OCI-LY7 (cell line): ENCODE results near the gene BMERB1. TPM values are rescaled to one million over a fixed set of nuclear protein-coding genes. Genes with fewer than 3 reads are reported as not detected.

Experiments
- BruUV-seq: library from RNA; stranded (reverse); fragments of 400-500 nt; replicated peaks from 2 replicates; lab custom pipeline; 2021; lab: Mats Ljungman, UMichigan
- CTCF ChIA-PET: fragments of 300-600 bp; sonication (Branson Sonifier 250); formaldehyde crosslinking; loops from one replicate; lab custom pipeline; 2022; ENCODE audit warnings: antibody characterized with exemption; ENCODE audit not compliant: unreplicated experiment; lab: Charles Lee
- POLR2A ChIA-PET: fragments of 300-600 bp; sonication (Branson Sonifier 250); formaldehyde crosslinking; loops from one replicate; lab custom pipeline; 2022; ENCODE audit warnings: antibody characterized with exemption; lab: Charles Lee
- DNase-seq: peaks from one replicate; pipeline ENCODE4 v3.0.0-alpha.2; 2015; ENCODE audit warnings: low spot score
- H2AFZ ChIP-seq: fragments of 200-600 bp; sonication (generic), shearing (Covaris generic); 2 replicates; pipeline ENCODE4 v1.6.1; 2014; ENCODE audit warnings: mild to moderate bottlenecking, antibody characterized with exemption, low read length, moderate library complexity
- H3K27ac ChIP-seq: fragments of 200-600 bp; sonication (generic); 2 replicates; pipeline ENCODE4 v1.5.1; 2014; ENCODE audit warnings: mixed run types, low read depth, mild to moderate bottlenecking, moderate library complexity, low read length, inconsistent platforms; ENCODE audit not compliant: poor library complexity, severe bottlenecking
- H3K36me3 ChIP-seq: fragments of 200-600 bp; sonication (generic); 2 replicates; pipeline ENCODE4 v1.6.1; 2014; ENCODE audit warnings: mild to moderate bottlenecking, antibody characterized with exemption, low read length, moderate library complexity, mixed read lengths; ENCODE audit not compliant: insufficient read depth
- H3K4me1 ChIP-seq: fragments of 200-600 bp; sonication (generic); 2 replicates; pipeline ENCODE4 v1.5.1; 2014; ENCODE audit warnings: mild to moderate bottlenecking, low read length; ENCODE audit not compliant: insufficient read depth, poor library complexity, severe bottlenecking
- H3K4me2 ChIP-seq: fragments of 200-600 bp; sonication (generic); 2 replicates; pipeline ENCODE4 v1.6.1; 2014; ENCODE audit warnings: mild to moderate bottlenecking, low read length
- H3K4me3 ChIP-seq: fragments of 200-600 bp; sonication (generic); 2 replicates; pipeline ENCODE4 v1.5.1; 2014; ENCODE audit warnings: mild to moderate bottlenecking, low read depth, low read length; ENCODE audit not compliant: poor library complexity, severe bottlenecking
- H3K79me2 ChIP-seq: fragments of 200-600 bp; sonication (generic); 2 replicates; pipeline ENCODE4 v1.6.1; 2016; ENCODE audit warnings: low read depth, mild to moderate bottlenecking, low read length, moderate library complexity, mixed read lengths; ENCODE audit not compliant: insufficient read depth
- H3K9me2 ChIP-seq: fragments of 200-600 bp; sonication (generic); 2 replicates; pipeline ENCODE4 v1.6.1; 2016; ENCODE audit warnings: mild to moderate bottlenecking, low read length, mixed read lengths; ENCODE audit not compliant: insufficient read depth
- H3K9me3 ChIP-seq: fragments of 200-600 bp; sonication (generic); 2 replicates; pipeline ENCODE4 v1.6.1; 2014; ENCODE audit warnings: mild to moderate bottlenecking, mixed run types, low read length, mixed read lengths
- H4K20me1 ChIP-seq: fragments of 200-600 bp; sonication (generic); 2 replicates; pipeline ENCODE4 v1.6.1; 2014; ENCODE audit warnings: mild to moderate bottlenecking, antibody characterized with exemption, low read length, moderate library complexity, mixed read lengths; ENCODE audit not compliant: insufficient read depth
- CTCF ChIP-seq: fragments of 200-600 bp; sonication (generic); conservative IDR thresholded peaks from 2 replicates; pipeline ENCODE4 v1.5.1; 2014; ENCODE audit warnings: mild to moderate bottlenecking, antibody characterized with exemption, low read length, moderate library complexity, mixed read lengths
- EZH2phosphoT487 ChIP-seq: fragments of 200-600 bp; sonication (generic); IDR thresholded peaks from 2 replicates; pipeline ENCODE4 v1.6.1; 2018; ENCODE audit warnings: low read depth, borderline replicate concordance, mild to moderate bottlenecking, mixed run types, antibody characterized with exemption, low read length, moderate library complexity, mixed read lengths
- intact Hi-C: fragments of 100-400 bp; cut with micrococcal nuclease; formaldehyde crosslinking; loops from one replicate; pipeline ENCODE4 v1.10.0; 2022; ENCODE audit not compliant: unreplicated experiment
- total RNA-seq, 2 experiments: library from RNA; depleted of rRNA in 1 of 2; stranded (reverse); fragments of >200 nt in 1 of 2; shearing (Covaris generic) in 1 of 2; gene quantifications; 2 replicates each; pipeline ENCODE4 v1.2.3, GENCODE V29; 2014 to 2022

BMERB1 gene
- total RNA-seq, 2 experiments from 2014 or later, result not detected

GRCh38 chr16:15507301-15507958 is 73.0 kb downstream of the BMERB1 start:
- no peak overlapping the region for H3K4me2 ChIP-seq
- TF ChIP-seq CTCF, result no peak
- no peak for TF ChIP-seq EZH2phosphoT487
- no TSS peak for BruUV-seq

GRCh38 chr16:15507959-15508627 is 73.7 kb downstream of the BMERB1 start:
- no TSS peak for BruUV-seq
- H3K4me1 ChIP-seq, result no peaks in the 10 kb centered on the region
- no peak overlapping the region for H2AFZ ChIP-seq
- H3K79me2 ChIP-seq, result no peaks in the 10 kb centered on the region
- no peak overlapping the region for H3K27ac ChIP-seq
- no peak overlapping the region for H3K4me2 ChIP-seq
- TF ChIP-seq CTCF (no peak), EZH2phosphoT487 (no peak)
- no peaks in the 10 kb centered on the region for H4K20me1 ChIP-seq
- intact Hi-C loops, result no loop called here
- H3K36me3 ChIP-seq, result no peaks in the 10 kb centered on the region
- POLR2A ChIA-PET, result no interaction called here
- CTCF ChIA-PET, result no interaction called here
- no peak overlapping the region for H3K4me3 ChIP-seq
- H3K9me2 ChIP-seq, result no peaks in the 10 kb centered on the region
- no peaks in the 10 kb centered on the region for H3K9me3 ChIP-seq
- no peak for DNase-seq

More at GRCh38 chr16:15507301-15507958, 73.0 kb downstream of the BMERB1 start:
- Histone ChIP-seq H3K9me2 (no peaks in the 10 kb centered on the region), H3K27ac (no peak overlapping the region), H4K20me1 (no peaks in the 10 kb centered on the region), H3K4me1 (no peaks in the 10 kb centered on the region), H3K9me3 (no peaks in the 10 kb centered on the region), H2AFZ (no peak overlapping the region), H3K79me2 (no peaks in the 10 kb centered on the region), H3K4me3 (no peak overlapping the region), H3K36me3 (no peaks in the 10 kb centered on the region)
- ChIA-PET POLR2A (no interaction called here), CTCF (interaction anchor here (0.6 kb wide), 1 partner anchor 11 kb away, joined by 9 read pairs; no protein-coding TSS in a partner anchor)
- intact Hi-C loops, result no loop called here
- no peak for DNase-seq
